COLO829 (cell line): ENCODE data around the gene TMEM231.
"Not testable (repeated sequence)": the region's sequence is repeated elsewhere in the genome, so short reads cannot be mapped to it uniquely, and the experiment has no call there.

Source experiments
- DNase-seq: peaks from one replicate; pipeline ENCODE4 v3.0.0; 2012; ENCODE audit warnings: low spot score

TMEM231 gene

GRCh38 chr16:75555707-75556430 is at the start of gene TMEM231:
TMEM231 (minus strand) TSS chr16:75556252; CDS start chr16:75556209, 43 bp downstream.
- peak; percentile 87 for DNase-seq

GRCh38 chr16:75603241-75603640 is 47.2 kb upstream of the TMEM231 start:
- no peak for DNase-seq

- no peak for DNase-seq
Observed at GRCh38 chr16:75599452-75600277, 43.6 kb upstream of the TMEM231 start.

GRCh38 chr16:75593825-75594820 is 38.1 kb upstream of the TMEM231 start:
- DNase-seq, result no peak

GRCh38 chr16:75593308-75593707 is 37.3 kb upstream of the TMEM231 start:
- no peak for DNase-seq

- DNase-seq, result not testable (repeated sequence)
Observed at GRCh38 chr16:75591927-75592326, 35.9 kb upstream of the TMEM231 start.

- no peak for DNase-seq
Observed at GRCh38 chr16:75590920-75591843, 35.1 kb upstream of the TMEM231 start.

GRCh38 chr16:75589306-75589705 is 33.3 kb upstream of the TMEM231 start:
- no peak for DNase-seq

GRCh38 chr16:75588716-75589115 is 32.7 kb upstream of the TMEM231 start:
- DNase-seq, result no peak

- DNase-seq, result no peak
Observed at GRCh38 chr16:75584108-75584507, 28.1 kb upstream of the TMEM231 start.

- DNase-seq, result no peak
Observed at GRCh38 chr16:75579281-75579834, 23.3 kb upstream of the TMEM231 start.

GRCh38 chr16:75578725-75579124 is 22.7 kb upstream of the TMEM231 start:
- DNase-seq, result no peak

- no peak for DNase-seq
Observed at GRCh38 chr16:75578212-75578611, 22.2 kb upstream of the TMEM231 start.

GRCh38 chr16:75576384-75576811 is 20.3 kb upstream of the TMEM231 start:
- no peak for DNase-seq

- no peak for DNase-seq
Observed at GRCh38 chr16:75575958-75576357, 19.9 kb upstream of the TMEM231 start.

- no peak for DNase-seq
Observed at GRCh38 chr16:75573955-75574354, 17.9 kb upstream of the TMEM231 start.

- DNase-seq, result no peak
Observed at GRCh38 chr16:75572864-75573542, 17.0 kb upstream of the TMEM231 start.

GRCh38 chr16:75570396-75571065 is 14.5 kb upstream of the TMEM231 start:
- DNase-seq, result no peak

- no peak for DNase-seq
Observed at GRCh38 chr16:75567911-75568310, 11.9 kb upstream of the TMEM231 start.
